ENCODE data around the gene RFT1.

Gene RFT1

GRCh38 chr3:53084310-53085001, 45.8 kb downstream of the RFT1 start:
- DNase-seq, result no peak

- no peak for DNase-seq
Measured at GRCh38 chr3:53083949-53084309, 46.3 kb downstream of the RFT1 start.

- DNase-seq, result no peak
Measured at GRCh38 chr3:53083521-53083920, 46.7 kb downstream of the RFT1 start.

- no peak for DNase-seq
Measured at GRCh38 chr3:53082736-53083135, 47.5 kb downstream of the RFT1 start.

GRCh38 chr3:53081318-53081717, 48.9 kb downstream of the RFT1 start:
- no peak for DNase-seq

GRCh38 chr3:53080612-53081205, 49.5 kb downstream of the RFT1 start:
- DNase-seq, result no peak

GRCh38 chr3:53079791-53080555, 50.3 kb downstream of the RFT1 start:
- no peak for DNase-seq

- DNase-seq, result no peak
Measured at GRCh38 chr3:53079147-53079546, 51.1 kb downstream of the RFT1 start.

- DNase-seq, result no peak
Measured at GRCh38 chr3:53078656-53079055, 51.6 kb downstream of the RFT1 start.

- no peak for DNase-seq
Measured at GRCh38 chr3:53077476-53078220, 52.6 kb downstream of the RFT1 start.

- no peak for DNase-seq
Measured at GRCh38 chr3:53075743-53076140, 54.5 kb downstream of the RFT1 start.

GRCh38 chr3:53074761-53075742, 55.2 kb downstream of the RFT1 start:
- DNase-seq, result no peak

GRCh38 chr3:53074366-53074696, 55.9 kb downstream of the RFT1 start:
- no peak for DNase-seq

GRCh38 chr3:53073553-53074365, 56.5 kb downstream of the RFT1 start:
- DNase-seq, result no peak

- peak; percentile 61 for DNase-seq
Measured at GRCh38 chr3:53072653-53073552, 57.3 kb downstream of the RFT1 start.

- DNase-seq, result no peak
Measured at GRCh38 chr3:53071882-53072431, 58.3 kb downstream of the RFT1 start.

- no peak for DNase-seq
Measured at GRCh38 chr3:53069422-53070068, 60.7 kb downstream of the RFT1 start.

GRCh38 chr3:53068176-53068575, 62.1 kb downstream of the RFT1 start:
- no peak for DNase-seq

GRCh38 chr3:53067567-53067966, 62.7 kb downstream of the RFT1 start:
- no peak for DNase-seq

All from NCI-H1105 (cell line).